GM18511 (cell line): ENCODE measurements around the gene SP2.
A peak's percentile ranks its signal among the peaks of the same experiment; 100 is the strongest.
"Not testable (repeated sequence)": the region's sequence is repeated elsewhere in the genome, so short reads cannot be mapped to it uniquely, and the experiment has no call there.

Source experiments
- ATAC-seq: cut with Tn5 transposase; IDR thresholded peaks from one replicate; pipeline ENCODE4 v1.9.1; 2021; ENCODE audit warnings: mild to moderate bottlenecking, moderate library complexity; ENCODE audit not compliant: unreplicated experiment

The SP2 gene

GRCh38 chr17:47918006-47918405, 22.0 kb downstream of the SP2 start:
- no peak for ATAC-seq

- no peak for ATAC-seq
These were observed 23.0 kb downstream of the SP2 start for GRCh38 chr17:47918991-47919390.

- not testable (repeated sequence) for ATAC-seq
These were observed 23.9 kb downstream of the SP2 start for GRCh38 chr17:47919889-47920288.

- no peak for ATAC-seq
These were observed 29.0 kb downstream of the SP2 start for GRCh38 chr17:47924785-47925677.

GRCh38 chr17:47925678-47925988, 29.6 kb downstream of the SP2 start:
- no peak for ATAC-seq

- no peak for ATAC-seq
These were observed 31.9 kb downstream of the SP2 start for GRCh38 chr17:47927821-47928400.

GRCh38 chr17:47928415-47928814, 32.4 kb downstream of the SP2 start:
- no peak for ATAC-seq

- ATAC-seq, result no peak
These were observed 33.4 kb downstream of the SP2 start for GRCh38 chr17:47929218-47930000.

- no peak for ATAC-seq
These were observed 35.8 kb downstream of the SP2 start for GRCh38 chr17:47931848-47932247.

GRCh38 chr17:47934856-47935255, 38.8 kb downstream of the SP2 start:
- no peak for ATAC-seq

- ATAC-seq, result not testable (repeated sequence)
These were observed 39.4 kb downstream of the SP2 start for GRCh38 chr17:47935468-47935867.

- no peak for ATAC-seq
These were observed 39.9 kb downstream of the SP2 start for GRCh38 chr17:47935961-47936360.

- no peak for ATAC-seq
These were observed 41.9 kb downstream of the SP2 start for GRCh38 chr17:47937941-47938340.

GRCh38 chr17:47941246-47942095, 45.4 kb downstream of the SP2 start, which contains the start of gene PNPO:
TSS of gene PNPO (plus strand) at chr17:47941571. CDS start at chr17:47941676, 105 bp downstream.
- ATAC-seq, result peak; percentile 95

GRCh38 chr17:47942096-47942510, 46.1 kb downstream of the SP2 start:
- ATAC-seq, result no peak

- no peak for ATAC-seq
These were observed 46.5 kb downstream of the SP2 start for GRCh38 chr17:47942568-47942967.

GRCh38 chr17:47945080-47945479, 49.0 kb downstream of the SP2 start:
- ATAC-seq, result no peak

GRCh38 chr17:47945529-47946508, 49.8 kb downstream of the SP2 start:
- ATAC-seq, result no peak

GRCh38 chr17:47946516-47946915, 50.5 kb downstream of the SP2 start:
- no peak for ATAC-seq
